GM19467 (cell line): ENCODE results near the gene ZBTB22.

Experiments used
- ATAC-seq: cut with Tn5 transposase; IDR thresholded peaks from one replicate; pipeline ENCODE4 v1.9.1; 2021; ENCODE audit warnings: mild to moderate bottlenecking, moderate library complexity; ENCODE audit not compliant: unreplicated experiment

ZBTB22 gene

DNA sequence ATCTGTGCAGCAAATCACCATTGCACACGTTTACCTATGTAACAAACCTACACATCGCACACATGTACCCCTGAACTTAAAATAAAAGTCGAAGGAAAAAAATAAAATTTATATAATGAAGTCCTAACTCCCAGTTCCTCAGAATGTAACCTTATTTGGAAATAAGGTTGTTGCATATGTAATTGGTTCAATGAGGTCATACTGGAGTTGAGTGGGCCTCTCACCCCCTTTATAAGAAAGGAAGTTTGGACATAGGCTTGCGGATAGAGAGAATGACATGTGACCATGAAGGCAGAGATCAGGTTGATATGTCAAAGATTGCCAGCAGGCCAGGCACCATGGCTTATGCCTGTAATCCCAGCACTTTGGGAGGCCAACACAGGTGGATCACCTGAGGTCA, 16.1 kb upstream of the ZBTB22 start:
- ATAC-seq = no peak

DNA sequence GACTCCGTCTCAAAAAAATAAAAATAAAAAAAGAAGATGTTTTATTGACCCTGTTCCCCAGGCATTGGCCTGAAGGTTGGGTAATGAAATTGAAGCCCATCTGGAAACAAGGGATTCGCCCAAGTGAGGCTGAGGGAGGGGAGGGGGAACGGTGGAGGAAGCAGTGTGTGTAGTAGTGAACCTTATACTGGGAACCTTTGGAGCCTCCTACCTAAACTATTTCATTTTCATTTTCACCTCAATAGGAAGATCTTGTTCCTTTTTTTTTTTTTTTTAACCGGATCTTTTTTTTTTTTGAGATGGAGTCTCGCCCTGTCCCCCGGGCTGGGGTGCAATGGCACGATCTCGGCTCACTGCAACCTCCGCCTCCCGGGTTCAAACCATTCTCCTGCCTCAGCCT, 13.2 kb upstream of the ZBTB22 start:
- no peak for ATAC-seq

DNA sequence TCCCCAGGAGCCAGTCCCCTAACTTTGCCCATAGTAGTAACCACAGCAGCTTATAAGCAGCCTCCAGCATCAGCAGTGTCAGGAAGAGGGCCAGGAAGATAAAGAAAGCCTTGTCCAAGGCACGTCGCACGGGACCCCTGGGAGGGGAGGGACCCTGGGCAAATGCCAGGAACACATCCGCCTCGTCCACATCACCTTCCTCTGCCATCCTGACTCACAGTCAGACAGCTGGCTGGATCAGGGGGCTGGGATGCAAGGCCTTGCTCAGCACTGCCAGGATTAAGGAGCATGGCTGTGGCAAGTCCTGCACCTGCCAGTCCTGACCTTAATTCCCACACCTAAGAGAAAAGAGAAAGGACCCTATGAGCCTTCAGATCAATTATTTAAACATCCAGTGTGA, 11.5 kb upstream of the ZBTB22 start:
- no peak for ATAC-seq

DNA sequence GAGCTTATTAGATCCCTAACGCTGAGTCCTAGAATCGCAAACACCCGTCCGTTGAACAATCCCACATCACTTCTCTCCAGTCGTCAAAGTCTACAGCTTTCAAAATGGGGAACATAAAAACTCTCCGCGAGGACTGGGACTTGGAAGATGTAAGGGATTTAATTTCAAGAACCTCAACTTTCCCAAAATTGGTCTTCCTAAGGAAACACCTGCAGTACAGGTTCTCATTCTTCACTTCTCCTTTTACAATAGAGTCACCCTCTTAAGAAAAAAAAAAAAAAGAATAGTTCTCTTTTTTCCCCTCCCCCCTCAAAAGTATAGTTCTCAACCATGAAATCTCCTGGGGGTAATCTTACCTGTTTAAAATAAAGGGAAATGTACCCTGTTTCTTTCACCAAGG, 6.6 kb upstream of the ZBTB22 start:
- ATAC-seq = no peak

DNA sequence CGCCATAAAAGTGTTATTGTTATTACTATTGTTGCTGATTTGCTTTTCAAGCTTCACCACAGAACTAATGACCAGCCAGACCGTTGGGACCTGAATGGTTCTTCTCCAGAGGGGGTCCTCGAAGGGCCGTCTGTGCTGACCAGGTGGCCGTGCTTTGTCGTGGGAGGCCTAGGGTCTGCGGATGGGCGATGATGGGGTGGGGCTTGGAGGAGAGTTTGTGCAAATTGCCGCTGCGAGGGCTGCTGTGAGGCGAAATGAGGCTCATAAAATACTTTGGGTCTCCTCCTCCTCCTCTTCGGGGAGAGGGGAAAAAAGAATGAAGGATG, 6.0 kb upstream of the ZBTB22 start:
- ATAC-seq = peak; percentile 14

DNA sequence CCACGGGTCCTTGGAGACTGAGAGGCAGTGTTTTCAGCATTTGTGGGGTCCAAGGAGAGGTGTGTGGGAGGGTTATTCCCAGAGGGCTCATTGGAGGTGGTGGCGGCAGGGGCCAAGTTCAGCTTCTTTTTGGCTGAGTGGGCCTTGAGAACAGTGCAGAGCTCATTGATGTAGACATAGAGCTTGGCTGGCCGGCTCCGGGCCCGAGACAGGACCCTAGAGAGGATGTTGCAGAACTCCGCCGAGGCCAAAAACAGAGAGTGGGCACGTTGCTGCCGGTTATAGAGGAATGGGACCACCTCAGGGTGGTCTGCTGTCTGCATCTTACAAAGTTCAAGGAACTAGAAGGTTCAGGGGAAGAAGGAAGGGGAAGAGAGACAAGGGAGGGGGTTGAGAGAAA, 3.7 kb upstream of the ZBTB22 start:
- no peak for ATAC-seq

DNA sequence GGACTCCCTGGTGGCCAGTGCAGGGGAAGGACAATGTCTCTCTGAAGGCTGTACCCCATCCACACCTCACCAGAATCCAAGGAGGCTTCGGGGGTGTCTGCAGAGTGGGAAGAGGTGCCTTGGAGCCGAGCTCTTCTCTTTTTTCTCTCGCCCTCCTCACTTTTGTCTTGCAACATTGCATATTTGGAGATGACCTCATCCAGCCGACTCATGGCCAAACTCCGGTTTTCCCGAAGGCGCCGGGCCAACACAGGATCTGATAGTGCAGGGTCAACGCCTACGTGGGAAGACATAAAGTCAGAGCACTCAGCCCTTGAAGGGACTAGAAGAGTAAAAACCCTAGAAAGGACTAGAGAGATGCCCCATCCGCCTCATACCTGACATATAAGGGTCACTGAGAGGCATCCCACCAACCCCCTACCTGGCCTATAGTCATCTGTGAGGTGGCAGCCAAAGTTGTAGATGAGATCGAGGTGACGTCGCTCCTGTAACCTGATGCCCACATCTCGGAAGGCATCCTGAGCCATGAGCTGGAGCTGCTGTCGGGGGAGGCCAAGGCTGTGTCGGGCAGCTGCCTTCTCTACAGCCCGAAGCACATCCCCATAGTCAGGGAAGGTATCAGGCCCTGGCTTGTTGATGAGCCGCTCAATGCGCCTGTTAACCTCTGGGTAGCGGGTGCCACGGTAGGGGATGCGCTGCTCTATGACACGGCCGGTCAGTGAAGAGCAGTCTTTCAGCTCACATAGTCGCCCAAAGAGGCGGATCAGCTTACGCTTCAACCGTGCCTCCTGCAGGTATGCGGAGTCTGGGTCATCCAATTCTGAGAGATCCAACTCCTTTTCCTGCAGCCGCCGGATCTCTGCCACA, 3.0 kb upstream of the ZBTB22 start:
- no peak for ATAC-seq

DNA sequence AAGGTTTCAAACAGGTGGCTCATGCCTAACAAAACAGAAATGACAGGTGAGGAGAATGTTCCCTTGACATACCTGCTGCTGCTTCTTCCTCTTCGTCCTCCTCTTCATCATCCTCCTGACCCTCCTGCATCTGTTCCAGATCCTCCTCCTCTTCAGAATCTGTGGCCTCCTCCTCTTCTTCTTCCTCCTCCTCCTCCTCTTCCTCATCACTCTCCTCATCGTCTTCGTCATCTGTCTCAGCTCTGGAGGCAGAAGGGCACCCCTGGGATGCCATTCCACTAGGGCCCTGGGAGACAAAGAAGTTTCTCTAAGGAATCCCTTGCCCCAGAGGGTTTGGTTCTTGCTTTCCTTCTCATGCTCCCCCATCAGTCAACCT, 2.4 kb upstream of the ZBTB22 start:
- no peak for ATAC-seq

DNA sequence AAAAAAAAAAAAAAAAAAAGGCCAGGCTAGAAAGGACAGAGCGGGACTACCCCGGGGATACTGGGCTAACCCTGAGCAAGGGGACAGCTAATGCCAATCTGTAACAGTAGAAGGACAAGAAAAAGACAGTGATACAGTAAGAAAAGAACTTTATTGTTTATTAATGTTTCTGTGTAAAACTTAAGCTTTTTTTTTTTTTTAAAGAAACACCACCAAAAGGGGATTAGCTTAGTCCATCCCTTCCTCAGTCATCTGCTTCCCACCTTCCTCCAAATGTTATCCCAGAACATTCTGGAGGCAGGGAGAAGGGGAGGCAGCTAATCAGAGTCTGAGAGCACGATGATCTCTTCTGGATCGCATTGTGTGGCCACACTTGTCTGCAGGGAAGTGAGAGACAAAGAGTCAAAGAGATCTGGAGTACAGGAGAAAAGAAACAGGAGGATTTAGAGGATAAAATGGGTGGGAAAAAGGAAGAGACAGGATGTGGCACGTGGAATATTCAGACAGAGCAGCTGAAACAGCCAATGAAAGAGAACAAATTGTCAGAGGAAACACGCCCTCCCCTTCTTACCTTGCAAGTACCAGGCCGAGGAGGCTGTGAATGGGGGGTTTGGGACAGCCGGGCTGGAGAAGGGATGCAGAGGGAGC, 1.0 kb upstream of the ZBTB22 start:
- no peak for ATAC-seq

DNA sequence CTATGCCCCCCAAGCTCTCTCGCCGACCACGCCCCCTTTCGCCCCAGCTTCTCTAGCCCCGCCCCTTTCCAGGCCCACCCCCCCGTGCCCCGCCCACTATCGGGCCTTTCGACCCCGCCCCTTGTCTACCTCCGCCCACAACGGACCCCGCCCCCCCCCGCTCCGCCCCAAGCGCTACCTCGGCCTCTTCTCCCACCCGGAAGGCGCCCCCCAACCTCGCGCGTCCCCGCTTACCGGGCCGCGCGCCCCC, 200 bp downstream of the ZBTB22 start:
- no peak for ATAC-seq

DNA sequence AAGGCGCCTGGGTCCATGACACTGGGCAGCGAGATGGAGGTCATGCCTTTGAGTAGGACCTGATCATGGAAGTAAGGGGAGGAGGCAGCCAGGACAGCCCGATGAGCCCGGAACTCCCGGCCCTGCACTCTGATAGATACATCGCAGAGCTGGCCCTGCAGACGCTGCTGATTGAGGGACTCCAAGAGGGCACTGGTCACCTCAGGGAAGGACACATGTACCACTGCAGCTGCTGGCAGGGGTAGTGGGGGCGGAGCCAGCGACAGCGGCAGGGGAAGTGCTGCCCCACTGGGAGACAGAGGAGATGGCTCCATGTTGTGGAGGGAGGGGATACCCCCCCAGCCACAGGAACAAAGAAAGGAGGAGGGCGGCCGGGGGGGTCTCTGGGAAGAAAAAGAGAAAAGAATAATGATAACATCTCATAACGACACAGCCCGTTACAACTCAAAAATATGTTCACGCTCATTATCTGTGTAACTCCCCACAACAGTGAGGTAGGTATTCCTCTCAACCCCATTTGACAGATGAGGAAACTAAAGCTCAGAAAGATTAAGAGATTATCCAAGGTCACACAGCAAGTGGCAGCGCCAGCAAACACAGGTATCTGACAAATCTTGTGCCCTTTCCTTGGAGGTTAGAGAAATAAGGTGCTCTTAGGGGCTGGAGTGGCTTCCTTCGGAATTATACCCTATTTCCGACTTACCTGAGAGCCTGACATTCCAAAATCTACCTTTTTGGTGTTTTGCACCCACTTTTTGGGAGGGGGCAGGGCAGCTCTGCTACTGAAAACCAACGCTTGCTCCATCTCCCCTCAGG, 733 bp downstream of the ZBTB22 start:
- ATAC-seq = no peak

DNA sequence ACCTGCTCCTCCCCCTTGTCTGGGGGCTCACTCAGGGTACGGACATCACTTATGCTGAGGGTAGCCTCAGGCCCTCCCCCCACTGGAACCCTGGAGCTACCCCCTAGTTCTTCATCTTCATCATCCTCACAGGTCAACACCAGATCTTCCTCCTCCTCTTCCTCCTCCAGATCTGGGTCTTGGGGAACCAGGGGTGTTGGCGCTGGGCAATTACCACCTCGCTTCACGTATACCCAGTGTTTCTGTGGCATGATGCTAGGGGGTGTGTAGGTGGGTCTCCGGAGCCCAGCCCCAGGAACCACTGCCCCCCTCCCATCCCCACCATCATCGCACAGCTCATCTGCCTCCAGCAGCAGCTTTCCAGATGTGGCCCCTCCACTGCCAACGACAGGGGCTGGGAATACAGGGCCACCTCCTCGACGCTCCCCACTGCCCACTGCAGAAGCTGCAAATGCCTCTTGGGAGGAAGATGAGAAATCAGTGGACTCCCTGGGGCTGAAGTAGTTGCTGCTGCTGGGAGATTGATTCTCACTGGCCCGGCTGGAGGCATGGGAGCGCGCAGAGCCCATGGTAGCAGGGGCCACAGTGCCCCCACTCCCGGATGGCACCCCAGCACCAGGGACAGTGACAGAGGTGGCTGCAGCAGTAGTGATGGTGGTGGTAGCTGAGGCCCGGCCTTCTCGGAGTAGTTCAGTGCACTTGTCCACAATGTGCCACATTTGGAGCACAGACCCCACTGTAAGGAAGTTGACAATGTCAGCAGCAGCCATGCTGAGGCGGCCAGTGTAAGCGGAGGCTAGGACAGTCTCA, 1.5 kb downstream of the ZBTB22 start:
- no peak for ATAC-seq

DNA sequence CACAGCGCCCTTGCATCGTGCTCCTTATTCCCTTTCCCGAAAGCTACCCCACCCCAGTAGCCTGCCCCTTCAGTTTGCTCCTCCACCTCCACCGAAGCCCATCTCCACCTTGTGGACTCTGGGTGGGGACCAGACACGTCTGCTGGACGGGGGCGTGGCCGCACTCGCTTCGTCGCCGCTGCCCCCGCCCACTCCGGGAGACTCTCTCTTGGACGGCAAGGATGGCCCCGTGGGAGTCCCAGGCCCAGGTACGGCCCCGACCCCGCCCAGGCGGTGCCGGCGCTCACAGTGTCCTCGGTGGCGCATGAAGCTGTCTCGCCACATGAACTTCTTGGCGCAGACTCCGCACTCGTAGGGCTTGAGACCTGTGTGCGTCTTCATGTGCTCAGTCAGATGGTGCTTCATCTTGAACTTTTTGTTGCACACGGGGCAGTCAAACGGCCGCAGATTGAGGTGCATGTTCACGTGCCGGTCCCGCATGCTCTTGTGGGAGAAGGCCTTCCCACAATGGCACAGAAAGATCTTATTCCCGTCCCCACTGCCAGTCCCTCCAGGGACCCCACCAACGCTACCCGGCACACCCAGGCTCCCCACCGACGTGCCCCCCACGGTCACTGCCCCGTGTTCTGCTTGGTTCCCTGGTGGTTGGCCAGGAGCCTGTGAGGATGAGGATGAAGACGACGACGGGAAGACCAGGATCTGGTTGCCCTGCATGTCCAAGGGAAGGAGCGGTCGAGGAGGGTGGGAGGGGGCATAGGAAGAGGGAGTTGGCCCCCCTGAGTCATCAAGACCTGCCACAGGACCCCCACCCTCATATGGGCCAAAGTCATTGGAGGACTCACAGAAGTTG, 2.4 kb downstream of the ZBTB22 start:
- no peak for ATAC-seq

DNA sequence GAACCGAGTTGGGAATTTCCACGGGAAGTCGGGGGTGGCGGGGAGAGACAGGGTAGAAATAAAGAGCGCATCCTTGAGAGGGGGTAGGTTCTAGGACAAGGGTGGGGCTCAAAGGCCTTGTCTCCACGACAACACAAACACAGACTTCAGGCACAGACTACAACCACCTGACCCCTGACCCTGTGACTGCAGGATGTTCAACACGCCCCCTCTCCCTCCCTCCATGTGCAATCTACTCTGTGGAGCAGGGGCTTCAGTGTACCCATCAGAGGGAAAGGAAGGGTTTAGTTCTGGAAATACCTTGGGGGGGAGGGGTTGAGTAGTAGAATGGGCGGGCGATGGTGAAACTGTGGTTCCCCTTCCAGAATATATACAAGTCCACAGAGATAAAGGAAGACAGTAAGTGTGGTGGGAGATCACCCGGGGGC, 3.0 kb downstream of the ZBTB22 start:
- no peak for ATAC-seq

DNA sequence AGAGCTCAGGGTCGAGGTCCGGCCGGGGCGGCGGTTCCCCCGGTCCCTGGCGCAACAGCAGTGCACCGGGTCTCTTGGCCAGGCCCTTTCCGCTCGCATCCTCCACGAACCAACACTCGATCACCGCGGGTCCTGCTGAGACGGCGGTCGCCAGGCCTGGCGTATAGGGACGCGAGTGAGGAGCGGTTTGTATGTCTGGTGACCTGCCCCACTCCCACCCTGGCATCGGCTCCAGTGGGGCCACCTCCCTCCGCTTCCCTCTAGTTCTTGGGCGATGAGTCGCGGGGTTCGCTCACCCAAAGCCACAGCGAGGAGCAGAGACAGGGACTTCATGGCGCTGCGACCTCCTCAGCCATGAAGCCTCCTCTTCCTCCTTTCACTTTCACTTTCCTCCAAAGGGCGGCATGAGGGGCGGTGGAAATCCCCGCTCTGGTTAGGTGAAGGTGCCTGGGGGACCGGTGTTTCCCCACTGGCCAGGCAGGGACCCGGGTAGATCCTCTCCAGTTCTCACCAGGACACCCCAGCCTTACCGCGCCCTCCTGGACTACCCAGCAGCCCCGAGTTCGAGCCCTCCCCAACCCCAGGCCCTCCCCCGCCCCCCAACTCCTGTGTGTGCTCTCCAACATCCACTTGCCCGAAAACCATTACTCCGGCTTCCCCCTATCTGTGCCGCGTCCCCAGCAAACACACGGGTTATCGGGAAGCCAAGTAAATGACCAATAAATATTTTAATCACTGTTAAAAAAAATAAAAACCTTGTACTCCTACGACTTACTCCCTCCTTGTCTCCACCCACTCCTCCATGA, 3.6 kb downstream of the ZBTB22 start, which contains the start of gene TAPBP:
Gene TAPBP, minus strand, starts transcription at position 370 of the 806 bp plus-strand sequence. Its CDS starts 37 bp downstream, at position 333.
- ATAC-seq = peak; percentile 34

DNA sequence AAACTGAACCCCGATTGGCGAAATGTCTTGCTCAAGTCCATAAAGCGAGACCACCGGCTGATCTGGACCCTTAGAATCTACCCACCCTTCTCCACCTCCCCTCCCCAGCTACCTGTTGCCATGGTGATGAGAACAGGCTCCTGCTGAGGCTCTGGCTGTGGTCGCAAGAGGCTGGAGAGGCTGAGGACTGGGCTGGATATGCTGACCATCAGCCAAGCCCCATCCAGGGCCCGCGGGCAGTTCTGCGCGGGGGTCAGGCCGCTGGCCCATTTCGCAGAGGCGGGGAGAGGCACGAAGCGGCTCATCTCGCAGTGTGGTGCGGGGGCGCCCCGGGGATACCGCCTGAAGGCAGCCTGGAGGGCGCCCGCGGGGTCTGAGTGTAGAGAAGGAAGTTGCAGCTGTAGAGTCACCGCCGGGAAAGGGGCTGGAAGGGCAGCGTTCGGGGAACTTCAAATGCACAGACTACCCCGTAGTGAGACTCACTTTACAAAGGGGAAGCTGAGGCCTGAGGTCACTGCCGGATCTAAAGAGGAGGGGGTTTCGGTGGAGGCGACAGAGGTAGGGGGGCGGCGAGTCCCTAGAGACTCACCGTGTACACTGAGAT, 4.3 kb downstream of the ZBTB22 start:
- peak; percentile 1 for ATAC-seq

DNA sequence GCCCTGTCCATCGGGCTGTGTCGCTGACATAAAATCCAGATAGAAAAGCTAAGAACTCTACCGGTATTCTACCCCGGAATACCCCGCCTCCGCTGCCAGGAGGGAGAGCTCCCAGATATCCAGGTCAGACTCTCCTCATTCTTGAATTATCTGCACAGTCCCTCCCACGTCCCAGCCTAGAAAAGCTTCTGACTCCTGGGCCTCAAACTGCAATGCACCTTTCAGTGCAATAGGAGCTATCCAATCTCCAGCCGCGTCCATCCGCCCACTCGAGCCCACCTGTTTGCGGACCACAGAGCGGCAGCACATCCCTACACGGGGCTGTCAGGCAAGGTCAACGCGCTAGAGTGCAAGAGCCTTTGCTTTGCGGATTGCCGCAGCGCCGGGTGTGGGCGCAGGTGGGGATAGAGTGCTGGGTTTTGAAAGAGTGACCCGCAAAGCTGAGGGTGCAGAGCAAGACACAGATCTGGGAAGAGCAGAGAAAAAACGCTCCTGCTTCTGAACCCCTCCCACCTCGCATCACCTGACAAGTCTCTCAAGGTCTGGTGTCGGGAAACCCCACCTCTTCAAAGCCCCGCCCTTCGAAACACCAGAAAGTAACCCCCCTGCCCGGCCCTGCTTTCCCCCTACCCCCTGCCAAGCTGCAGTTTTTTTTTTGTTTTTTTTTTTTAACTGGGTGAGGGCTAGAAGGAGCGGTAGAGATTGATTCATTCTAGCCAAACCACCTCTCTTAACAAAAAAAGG, 5.0 kb downstream of the ZBTB22 start:
- no peak for ATAC-seq

DNA sequence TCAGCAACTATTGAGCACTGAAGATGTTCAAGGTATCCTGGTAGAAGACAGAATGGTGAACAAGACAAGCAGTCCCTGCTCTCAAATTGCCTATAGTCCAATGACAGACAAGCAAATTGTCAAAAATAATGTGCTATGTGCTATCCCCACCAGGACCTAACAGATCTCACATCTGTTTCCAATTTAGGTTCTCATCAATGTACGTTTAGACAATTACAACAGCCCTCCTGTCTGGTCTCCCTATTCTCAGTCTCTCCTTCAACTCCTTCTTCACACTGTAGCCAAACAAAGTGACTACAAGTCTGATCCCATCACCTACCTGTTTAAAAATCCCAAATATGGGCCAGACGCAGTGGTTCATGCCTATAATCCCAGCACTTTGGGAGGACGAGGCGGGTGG, 11.2 kb downstream of the ZBTB22 start:
- no peak for ATAC-seq
